GM04503 (cell line): ENCODE measurements around the gene CYP4F11.
"Not testable (repeated sequence)": the region's sequence is repeated elsewhere in the genome, so short reads cannot be mapped to it uniquely, and the experiment has no call there.

Experiments
- DNase-seq: peaks from one replicate; pipeline ENCODE4 v3.0.0-alpha.2; 2012; ENCODE audit warnings: low read depth

Gene CYP4F11

DNA sequence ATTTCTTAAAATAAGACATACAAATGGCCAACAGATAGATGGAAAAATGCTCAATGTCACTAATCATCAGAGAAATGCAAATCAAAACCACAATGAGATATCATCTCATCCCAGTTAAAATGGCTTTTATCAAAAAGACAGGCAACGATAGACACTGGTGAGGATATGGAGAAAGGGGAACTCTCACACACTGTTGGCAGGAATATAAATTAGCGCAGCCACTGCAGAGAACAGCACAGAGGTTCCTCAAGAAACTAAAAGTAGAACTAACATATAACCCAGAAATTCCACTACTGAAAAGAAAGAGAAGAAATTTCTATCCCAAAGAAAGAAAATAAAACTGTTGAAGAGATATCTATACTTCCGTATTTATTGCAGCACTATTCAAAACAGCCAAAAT is 51.0 kb downstream of the CYP4F11 start:
- DNase-seq, result not testable (repeated sequence)

DNA sequence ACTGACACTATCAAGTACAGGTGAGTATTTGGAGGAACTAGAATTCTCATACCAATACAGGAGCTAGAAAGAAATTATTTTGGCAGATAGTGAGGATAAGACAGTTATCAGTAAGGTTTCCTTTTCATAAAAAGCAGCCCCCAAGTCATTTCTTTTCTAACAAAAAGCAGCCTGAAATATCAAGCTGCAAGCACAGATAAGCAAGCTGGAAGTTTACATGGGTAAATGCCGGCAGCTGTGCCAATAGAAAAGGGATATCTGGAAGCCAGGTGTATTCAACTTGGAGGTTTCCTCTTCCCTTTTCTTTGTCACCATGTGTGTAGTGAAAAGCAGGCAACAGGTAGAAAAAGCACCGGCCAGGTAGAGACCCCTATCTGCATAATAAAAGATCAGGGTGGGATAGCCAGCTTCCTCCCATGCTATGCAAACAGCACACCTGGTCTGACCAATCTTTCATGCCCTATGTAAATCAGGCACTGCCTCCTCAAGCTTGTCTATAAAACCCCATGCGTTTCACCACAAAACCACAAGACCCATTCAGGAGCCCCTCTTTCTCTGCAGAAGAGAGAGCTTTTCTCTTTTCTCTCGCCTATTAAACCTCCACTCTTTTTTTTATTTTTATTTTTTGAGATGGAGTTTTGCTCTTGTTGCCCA is 59.4 kb downstream of the CYP4F11 start:
- DNase-seq, result no peak

DNA sequence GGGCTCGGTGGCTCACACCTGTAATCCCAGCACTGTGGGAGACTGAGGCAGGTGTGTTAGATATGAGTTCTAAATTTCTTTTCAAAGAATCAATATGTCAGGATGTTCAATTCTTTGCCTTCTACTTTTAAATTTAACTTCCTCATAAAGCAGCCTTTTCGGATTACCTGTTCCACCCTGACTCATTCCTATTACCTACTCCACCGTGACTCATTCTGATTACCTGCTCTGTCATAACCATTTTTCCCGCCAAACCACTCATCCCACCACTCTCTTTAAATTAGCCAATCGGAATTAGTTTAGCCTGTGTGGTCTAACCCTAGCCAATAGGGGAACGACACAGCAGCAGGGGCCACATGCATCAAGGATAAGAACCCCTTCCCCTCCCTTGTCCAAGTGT is 60.6 kb downstream of the CYP4F11 start:
- not testable (repeated sequence) for DNase-seq

DNA sequence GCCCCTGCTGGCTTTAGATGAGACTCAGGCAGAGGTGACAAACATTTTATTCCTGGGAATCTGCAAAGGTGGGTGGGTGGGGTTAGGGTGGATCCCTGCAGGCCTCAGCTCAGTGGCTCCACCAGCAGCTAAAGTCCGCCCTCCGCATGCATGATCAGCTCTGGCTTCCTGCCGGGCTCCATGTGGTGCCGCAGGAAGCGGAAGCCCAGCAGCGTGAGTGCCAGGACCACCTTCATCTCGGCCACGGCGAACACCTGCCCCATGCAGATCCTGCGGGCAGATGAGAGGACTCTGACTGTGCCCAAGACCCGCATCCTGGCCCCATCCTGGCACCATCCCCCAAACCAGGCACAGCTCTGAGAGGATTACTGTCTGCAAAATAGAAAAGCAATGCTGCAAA is 62.8 kb downstream of the CYP4F11 start:
- no peak for DNase-seq

DNA sequence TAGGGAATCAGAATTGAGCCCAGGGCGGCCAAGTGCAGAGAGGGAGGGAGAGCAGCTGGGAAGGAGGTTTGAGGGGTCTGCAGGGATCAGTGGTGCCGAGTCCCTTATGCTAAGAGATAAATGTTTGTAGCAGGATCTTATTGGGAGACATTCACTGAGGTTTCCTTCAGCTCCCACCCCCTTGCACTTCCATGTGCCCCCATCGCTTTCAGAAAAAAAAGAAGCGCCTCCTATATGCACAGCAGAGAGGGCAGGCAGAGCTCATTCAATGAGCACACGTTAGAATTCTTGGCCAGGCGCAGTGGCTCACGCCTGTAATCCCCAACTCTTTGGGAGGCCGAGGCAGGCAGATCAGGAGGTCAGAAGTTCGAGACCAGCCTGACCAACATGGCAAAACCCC is 64.5 kb downstream of the CYP4F11 start:
- DNase-seq, result no peak

DNA sequence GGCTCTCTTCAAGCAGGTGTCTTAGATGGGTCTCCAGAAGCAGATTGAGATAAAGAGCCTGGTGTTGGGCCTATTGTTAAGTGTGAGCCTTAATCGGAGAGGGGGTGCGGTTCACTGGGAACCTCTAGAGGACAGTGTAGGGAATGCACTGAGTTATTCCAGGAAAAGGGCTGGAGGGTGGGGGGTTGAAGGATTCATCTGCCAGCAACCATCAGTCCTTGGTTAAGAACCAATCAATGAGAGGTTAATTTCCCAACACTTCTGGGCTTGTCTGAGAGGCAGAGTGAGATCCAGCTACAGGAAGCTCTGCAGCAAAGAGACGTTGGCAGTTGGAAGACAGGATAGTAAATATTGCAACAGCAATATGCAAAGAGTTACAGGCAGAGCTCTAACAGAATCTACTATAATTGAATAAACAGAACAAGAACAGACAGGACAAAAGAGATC is 65.2 kb downstream of the CYP4F11 start:
- DNase-seq, result no peak

DNA sequence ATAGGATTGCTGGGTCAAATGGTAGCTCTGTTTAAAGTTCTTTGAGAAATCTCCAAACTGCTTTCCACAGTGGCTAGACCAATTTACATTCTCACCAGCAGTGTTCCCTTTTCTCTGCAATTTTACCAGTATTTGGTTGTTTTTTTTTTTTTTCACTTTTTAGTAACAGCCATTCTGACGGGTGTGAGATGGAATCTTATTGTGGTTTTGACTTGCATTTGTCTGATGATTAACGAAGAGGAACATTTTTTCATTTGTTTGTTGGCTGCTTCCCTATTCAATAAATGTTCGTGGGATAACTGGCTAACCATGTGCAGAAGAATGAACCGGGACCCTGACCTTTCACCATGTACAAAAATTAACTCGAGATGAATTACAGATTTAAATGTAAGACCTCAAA is 67.7 kb downstream of the CYP4F11 start:
- DNase-seq, result no peak

DNA sequence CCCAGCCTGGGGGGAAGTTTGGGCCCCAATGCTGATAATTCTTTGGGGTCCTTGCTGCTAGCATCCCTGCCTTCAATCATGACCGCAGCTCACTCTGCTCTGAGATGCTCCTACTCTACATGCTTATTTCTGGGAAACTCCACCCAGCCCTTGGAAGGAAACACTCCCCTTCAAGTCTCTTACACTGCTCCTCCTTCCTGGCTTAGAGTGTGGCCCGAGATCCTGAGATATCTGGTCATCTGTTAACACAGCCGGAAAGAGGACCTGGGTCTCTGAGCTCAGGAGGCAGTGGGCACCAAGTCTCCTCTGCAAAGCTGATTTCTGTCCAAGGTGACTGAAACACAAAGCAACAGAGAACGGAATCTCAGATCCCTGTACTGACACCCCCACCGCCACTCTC is 69.5 kb downstream of the CYP4F11 start:
- DNase-seq, result no peak

DNA sequence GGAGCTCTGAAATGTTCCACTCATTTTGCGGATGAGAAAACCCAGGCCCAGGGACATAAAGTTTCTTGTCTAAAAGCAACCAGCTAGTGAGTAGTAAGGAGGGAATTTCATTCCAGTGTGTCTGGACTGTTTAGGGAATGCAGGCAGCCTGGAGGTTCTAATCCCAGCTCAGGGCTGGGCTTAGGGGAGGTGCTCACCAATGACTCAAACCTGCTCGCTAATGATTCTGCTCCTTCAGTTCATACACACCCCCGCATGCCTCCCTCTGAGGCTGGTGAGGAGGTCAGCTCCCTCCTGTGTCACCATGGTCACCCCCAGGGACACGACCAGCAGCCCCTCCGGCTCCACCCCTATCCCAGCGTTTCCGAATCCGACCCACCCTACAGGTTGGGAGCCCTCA is 71.1 kb downstream of the CYP4F11 start:
- no peak for DNase-seq

DNA sequence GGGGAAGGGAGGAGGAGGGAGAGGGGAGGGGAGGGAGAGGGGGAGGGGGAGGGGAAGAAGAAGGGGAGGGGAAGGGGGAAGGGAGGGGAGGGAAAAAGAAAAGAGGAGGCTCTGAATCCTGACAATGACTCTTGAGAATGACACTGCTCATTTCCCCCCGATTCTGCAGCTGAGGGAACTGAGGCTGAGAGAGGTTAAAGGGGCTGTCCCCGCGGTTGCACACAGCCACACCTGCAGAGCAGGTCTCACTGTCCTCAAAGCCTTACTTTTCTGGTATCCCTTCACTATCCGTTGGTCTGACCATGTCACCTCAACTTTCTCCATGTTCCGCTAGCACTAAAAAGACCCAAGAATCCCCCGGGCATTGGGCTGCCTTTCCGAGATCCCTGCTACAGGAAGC is 71.9 kb downstream of the CYP4F11 start:
- DNase-seq, result no peak
